GM13977 (cell line): ENCODE results near the gene ELANE.
"Not testable (repeated sequence)": the region's sequence is repeated elsewhere in the genome, so short reads cannot be mapped to it uniquely, and the experiment has no call there.

Experiments
- DNase-seq: peaks from one replicate; pipeline ENCODE4 v3.0.0; 2012; ENCODE audit warnings: low spot score
- CTCF ChIP-seq: IDR thresholded peaks from 2 replicates; pipeline ENCODE4 v1.5.1; 2012; ENCODE audit warnings: mild to moderate bottlenecking, control low read depth; ENCODE audit not compliant: insufficient read depth; ENCODE audit errors: extremely low read depth, missing control alignments
- in situ Hi-C: fragments of 300-500 bp; cut with MboI; formaldehyde crosslinking; loops from one replicate; pipeline ENCODE4 v1.12.0; 2022; ENCODE audit warnings: low sequenced_read_pairs, low pct_unique_long_range_greater_than_20kb, mixed read lengths, inconsistent platforms; ENCODE audit not compliant: unreplicated experiment

Gene ELANE

GRCh38 chr19:815079-815774 lies 36.9 kb upstream of the ELANE start:
- no peak for TF ChIP-seq CTCF
- in situ Hi-C loops = no loop called here
- DNase-seq = peak; percentile 46

- no peak for TF ChIP-seq CTCF
- DNase-seq = no peak
- in situ Hi-C loops = no loop called here
These were observed 36.2 kb upstream of the ELANE start for GRCh38 chr19:815775-816499.

- in situ Hi-C loops = no loop called here
- no peak for DNase-seq
- TF ChIP-seq CTCF = no peak
These were observed 35.6 kb upstream of the ELANE start for GRCh38 chr19:816500-816857.

GRCh38 chr19:820212-820611 lies 31.9 kb upstream of the ELANE start:
- in situ Hi-C loops, DNase-seq: not testable (repeated sequence)

- peak; percentile 47 for DNase-seq
- in situ Hi-C loops = no loop called here
- no peak for TF ChIP-seq CTCF
These were observed 30.8 kb upstream of the ELANE start for GRCh38 chr19:821231-821824.

- no peak for TF ChIP-seq CTCF
- DNase-seq = peak; percentile 48
- in situ Hi-C loops = no loop called here
These were observed 30.1 kb upstream of the ELANE start, which contains the start of gene PLPPR3 for GRCh38 chr19:821825-822503. PLPPR3 (minus strand) TSS chr19:821955; CDS start chr19:821559, 396 bp downstream.

- no peak for TF ChIP-seq CTCF
- no peak for DNase-seq
- in situ Hi-C loops = no loop called here
These were observed 28.5 kb upstream of the ELANE start for GRCh38 chr19:823565-824121.
